ENCODE data around the gene GRM7. TPM values are rescaled to one million over a fixed set of nuclear protein-coding genes. Genes with fewer than 3 reads are reported as not detected.

Gene GRM7
- total RNA-seq, 6 experiments from 2014 or later, result not detected

DNA sequence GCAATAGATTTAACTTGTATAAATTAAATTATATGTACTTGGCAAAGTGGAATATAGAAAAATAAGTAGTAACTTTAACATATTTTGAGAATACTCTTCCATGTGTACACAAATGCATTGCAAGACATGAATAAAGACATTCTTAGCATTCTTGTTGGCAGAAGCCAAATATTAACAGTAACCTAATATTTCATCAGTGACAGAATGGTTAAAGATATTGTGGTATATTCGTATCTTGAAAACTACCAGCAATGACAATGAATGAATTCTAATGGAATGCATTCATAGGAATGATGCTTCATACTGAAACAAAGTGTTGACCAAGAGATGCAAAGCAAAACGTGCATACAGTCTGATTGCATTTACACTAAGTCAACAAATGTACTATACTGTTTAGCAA, 524.7 kb downstream of the GRM7 start:
- Mint-ChIP-seq H3K36me3 (ENCODE audit: low read depth) (no peaks in the 10 kb centered on the region), H3K27me3 (ENCODE audit: insufficient read depth) (no peaks in the 10 kb centered on the region), H3K4me3 (no peak overlapping the region), H3K9me3 (peaks cover 47% of the 10 kb centered on the region), H3K4me1 (ENCODE audit: low read depth) (no peaks in the 10 kb centered on the region), H3K27ac (no peak overlapping the region)
- TF ChIP-seq, protein P1, sequence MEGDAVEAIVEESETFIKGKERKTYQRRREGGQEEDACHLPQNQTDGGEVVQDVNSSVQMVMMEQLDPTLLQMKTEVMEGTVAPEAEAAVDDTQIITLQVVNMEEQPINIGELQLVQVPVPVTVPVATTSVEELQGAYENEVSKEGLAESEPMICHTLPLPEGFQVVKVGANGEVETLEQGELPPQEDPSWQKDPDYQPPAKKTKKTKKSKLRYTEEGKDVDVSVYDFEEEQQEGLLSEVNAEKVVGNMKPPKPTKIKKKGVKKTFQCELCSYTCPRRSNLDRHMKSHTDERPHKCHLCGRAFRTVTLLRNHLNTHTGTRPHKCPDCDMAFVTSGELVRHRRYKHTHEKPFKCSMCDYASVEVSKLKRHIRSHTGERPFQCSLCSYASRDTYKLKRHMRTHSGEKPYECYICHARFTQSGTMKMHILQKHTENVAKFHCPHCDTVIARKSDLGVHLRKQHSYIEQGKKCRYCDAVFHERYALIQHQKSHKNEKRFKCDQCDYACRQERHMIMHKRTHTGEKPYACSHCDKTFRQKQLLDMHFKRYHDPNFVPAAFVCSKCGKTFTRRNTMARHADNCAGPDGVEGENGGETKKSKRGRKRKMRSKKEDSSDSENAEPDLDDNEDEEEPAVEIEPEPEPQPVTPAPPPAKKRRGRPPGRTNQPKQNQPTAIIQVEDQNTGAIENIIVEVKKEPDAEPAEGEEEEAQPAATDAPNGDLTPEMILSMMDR (IDR thresholded peaks at IDR 0.05), result no peak
- no peak for DNase-seq

DNA sequence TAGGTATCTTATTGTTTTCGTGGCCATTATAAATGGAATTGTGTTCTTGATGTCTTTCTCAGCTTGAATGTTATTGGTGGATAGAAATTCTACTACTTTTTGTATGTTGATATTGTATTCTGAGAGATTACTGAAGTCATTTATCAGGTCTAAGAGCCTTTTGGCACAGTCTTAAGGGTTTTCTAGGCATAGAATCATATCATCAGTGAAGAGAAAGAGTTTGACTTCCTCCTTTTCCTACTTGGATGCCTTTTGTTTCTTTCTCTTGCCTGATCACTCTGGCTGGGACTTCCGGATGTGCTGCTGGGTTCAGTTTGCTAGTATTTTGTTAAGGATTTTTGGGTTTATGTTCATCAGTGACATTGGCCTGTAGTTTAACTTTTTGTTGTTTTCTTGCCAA, 527.1 kb downstream of the GRM7 start:
- Mint-ChIP-seq H3K36me3 (ENCODE audit: low read depth) (no peaks in the 10 kb centered on the region), H3K4me1 (ENCODE audit: low read depth) (no peaks in the 10 kb centered on the region), H3K27me3 (ENCODE audit: insufficient read depth) (no peaks in the 10 kb centered on the region), H3K4me3 (no peak overlapping the region), H3K27ac (no peak overlapping the region), H3K9me3 (peaks cover 48% of the 10 kb centered on the region)
- TF ChIP-seq, protein P1 (IDR thresholded peaks at IDR 0.05), result no peak
- DNase-seq, result no peak

DNA sequence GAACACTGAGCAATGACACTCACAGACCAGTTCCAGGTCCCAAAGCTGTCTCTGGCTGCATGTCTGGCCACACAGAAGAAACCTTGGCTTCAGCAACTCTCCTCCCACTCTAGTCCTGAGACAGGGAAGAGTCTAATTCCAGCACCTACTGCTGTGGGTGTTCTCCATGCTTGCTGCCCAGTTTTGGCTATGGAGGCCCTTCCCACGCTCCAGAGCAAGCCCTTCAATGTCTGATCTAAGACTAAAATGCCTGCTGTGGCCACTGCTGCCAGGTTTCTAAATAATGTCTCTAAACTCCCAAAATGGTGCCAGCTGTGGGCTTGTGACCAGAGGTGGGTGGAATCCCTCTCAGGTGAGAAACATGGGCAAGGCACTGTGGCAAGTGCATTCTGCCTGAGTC, 531.3 kb downstream of the GRM7 start:
- peaks cover 5% of the 10 kb centered on the region; the same call in 1 of the 2 replicates for H3K36me3 Mint-ChIP-seq (ENCODE audit: low read depth)
- H3K4me1 Mint-ChIP-seq (ENCODE audit: low read depth), result no peaks in the 10 kb centered on the region
- H3K4me3 Mint-ChIP-seq, result no peak overlapping the region
- DNase-seq, result no peak
- TF ChIP-seq, protein P1 (IDR thresholded peaks at IDR 0.05), result no peak
- H3K27me3 Mint-ChIP-seq (ENCODE audit: insufficient read depth), result no peaks in the 10 kb centered on the region
- H3K27ac Mint-ChIP-seq, result no peak overlapping the region
- peaks cover 44% of the 10 kb centered on the region for H3K9me3 Mint-ChIP-seq

DNA sequence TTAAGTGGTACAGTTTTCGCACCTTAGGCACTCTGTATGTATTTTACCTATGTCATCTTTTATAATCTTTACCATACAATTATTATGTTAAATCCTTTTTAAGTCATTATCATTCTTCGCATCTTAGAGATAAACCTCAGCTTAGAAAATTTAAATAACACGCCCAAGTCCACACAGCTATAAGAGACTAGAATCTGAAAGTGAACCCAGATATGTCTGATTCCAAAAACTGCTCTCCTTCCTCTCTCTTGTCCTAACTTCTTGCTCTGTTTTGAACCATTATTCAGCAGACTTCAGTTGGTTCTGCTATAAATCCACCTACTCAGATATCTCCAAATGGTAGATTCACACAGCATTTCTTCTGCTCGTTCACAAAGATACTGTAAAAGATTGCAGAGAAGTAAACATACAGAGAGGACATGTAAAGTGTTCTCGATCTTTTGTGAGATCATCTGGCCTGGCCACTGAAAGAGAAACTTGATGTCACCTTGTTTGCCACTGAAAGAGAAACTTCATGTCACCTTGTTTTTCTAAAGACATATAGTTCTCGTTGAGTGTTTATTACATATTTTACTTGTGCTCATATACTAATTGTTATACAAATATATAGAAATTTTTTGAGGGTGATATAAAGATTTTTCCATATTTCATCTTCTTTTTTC, 533.2 kb downstream of the GRM7 start:
- Mint-ChIP-seq H3K27me3 (ENCODE audit: insufficient read depth) (no peaks in the 10 kb centered on the region), H3K27ac (no peak overlapping the region), H3K4me1 (ENCODE audit: low read depth) (no peaks in the 10 kb centered on the region), H3K36me3 (ENCODE audit: low read depth) (peaks cover 5% of the 10 kb centered on the region; the same call in 1 of the 2 replicates), H3K9me3 (peaks cover 32% of the 10 kb centered on the region), H3K4me3 (no peak overlapping the region)
- no peak for DNase-seq
- TF ChIP-seq, protein P1 (IDR thresholded peaks at IDR 0.05), result no peak

DNA sequence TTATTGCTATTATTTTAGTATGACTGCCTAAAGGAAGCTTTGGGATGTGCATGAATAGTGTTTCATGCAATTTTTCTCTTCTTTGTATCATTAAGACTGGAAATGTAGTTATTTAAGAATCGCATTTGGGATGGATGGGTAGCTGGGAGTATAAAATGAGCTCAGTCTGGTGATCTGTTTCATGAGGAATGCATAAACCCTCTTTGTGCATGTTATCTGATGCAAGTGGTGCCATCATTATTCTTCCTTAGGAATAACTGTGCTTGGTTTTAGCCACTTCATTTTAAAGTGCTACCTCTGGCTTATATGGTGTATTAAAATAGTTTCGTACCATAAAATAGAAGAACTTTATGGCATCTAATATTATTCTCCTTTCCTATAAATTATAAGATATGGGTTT, 535.6 kb downstream of the GRM7 start:
- no peak for DNase-seq
- Mint-ChIP-seq H3K27me3 (ENCODE audit: insufficient read depth) (no peaks in the 10 kb centered on the region), H3K4me1 (ENCODE audit: low read depth) (no peaks in the 10 kb centered on the region), H3K9me3 (peaks cover 25% of the 10 kb centered on the region), H3K4me3 (no peak overlapping the region), H3K27ac (no peak overlapping the region), H3K36me3 (ENCODE audit: low read depth) (peaks cover 5% of the 10 kb centered on the region; the same call in 1 of the 2 replicates)
- TF ChIP-seq, protein P1 (IDR thresholded peaks at IDR 0.05), result no peak

All from HFFc6 (cell line).